K562 (cell line): ENCODE results near the gene LOXHD1. TPM values are rescaled to one million over a fixed set of nuclear protein-coding genes. Genes with fewer than 3 reads are reported as not detected.

Experiments
- CBFA2T2 ChIP-seq: fragments of 450-650 bp; conservative IDR thresholded peaks from 2 replicates; pipeline ENCODE4 v1.6.1; 2017; ENCODE audit warnings: mild to moderate bottlenecking
- CC2D1A ChIP-seq: fragments of 450-650 bp; IDR thresholded peaks from 2 replicates; pipeline ENCODE4 v1.6.1; 2017; ENCODE audit warnings: mild to moderate bottlenecking
- CHD7 ChIP-seq: fragments of 200-600 bp; sonication (generic); IDR thresholded peaks from one replicate; pipeline ENCODE4 v1.6.1; 2012; ENCODE audit warnings: mild to moderate bottlenecking, low read depth, low read length, inconsistent platforms
- EP300 ChIP-seq: IDR thresholded peaks from 2 replicates; pipeline ENCODE4 v1.6.1; 2012; ENCODE audit warnings: low read length, improper control_type of control experiment
- NCOA1 ChIP-seq: fragments of 450-650 bp; IDR thresholded peaks from 2 replicates; pipeline ENCODE4 v1.6.1; 2016; ENCODE audit warnings: low read depth
- RBM17 ChIP-seq: fragments of 200-400 bp; formaldehyde crosslinking; IDR thresholded peaks from 2 replicates; pipeline ENCODE4 v1.6.1; 2017; ENCODE audit warnings: low read depth, mild to moderate bottlenecking, low read length, borderline replicate concordance
- polyA plus RNA-seq, 8 experiments: library from polyadenylated mRNA; depleted of rRNA in 4 of 8; stranded (reverse) in 5 of 8; unstranded in 3 of 8; fragments of >200 nt; fragmentation: Nextera tagmentation in 2 of 8; fragmentation: Illumina TruSeq in 1 of 8; extraction: Ambion mirVana in 2 of 8; extraction: Trizol in 1 of 8; gene quantifications; 2 replicates each; pipeline versions ENCODE4 v1.2.1 to v1.2.3, GENCODE V29; 2011 to 2014; ENCODE audit warnings: inconsistent platforms in 1 of 8, missing spikeins in 1 of 8
- total RNA-seq, 7 experiments: library from RNA; depleted of rRNA in 6 of 7; stranded (reverse); fragments of >200 nt in 6 of 7; fragmentation: Illumina TruSeq in 2 of 7; extraction: Trizol in 2 of 7; gene quantifications; 2 replicates each; pipeline versions ENCODE4 v1.2.1 to v1.2.3, GENCODE V29; 2011 to 2021; ENCODE audit warnings: low replicate concordance in 1 of 7

LOXHD1 gene
- total and polyA plus RNA-seq, 9 of the 15 experiments (the other 6 are each of a cell fraction or from before 2014, with no cell fraction given) = not detected

- no peak for TF ChIP-seq CHD7
- TF ChIP-seq CBFA2T2 = no peak
- TF ChIP-seq NCOA1 = no peak
- TF ChIP-seq EP300 = no peak
- TF ChIP-seq CC2D1A = no peak
- TF ChIP-seq RBM17 = no peak
- TF ChIP-seq, all 486 proteins: peak for 0
Measured at GRCh38 chr18:46480226-46480625, 176.8 kb downstream of the LOXHD1 start (continued).
